Fibroblast of pulmonary artery (primary cell): ENCODE measurements around the gene BCAN.

Experiments
- DNase-seq: peaks from one replicate; pipeline ENCODE4 v3.0.0-alpha.2; 2010; ENCODE audit warnings: low read depth
- H3K4me3 ChIP-seq: replicated peaks from 2 replicates; pipeline ENCODE4 v1.5.1; 2011; ENCODE audit warnings: low read depth, mild to moderate bottlenecking, control low read depth, low read length, moderate library complexity
- CTCF ChIP-seq: IDR thresholded peaks from 2 replicates; pipeline ENCODE4 v1.5.1; 2011; ENCODE audit warnings: mild to moderate bottlenecking, control low read depth, low read length, inconsistent platforms; ENCODE audit errors: missing control alignments

Gene BCAN

GRCh38 chr1:156708218-156708661, 66.3 kb downstream of the BCAN start:
- TF ChIP-seq CTCF: no peak
- no peak for DNase-seq
- H3K4me3 ChIP-seq: no peak overlapping the region

- DNase-seq: no peak
- H3K4me3 ChIP-seq: no peak overlapping the region
- TF ChIP-seq CTCF: no peak
These were observed 67.1 kb downstream of the BCAN start for GRCh38 chr1:156709031-156709430.
